Activated CD4-positive, alpha-beta T cell treated with anti-CD3 and anti-CD28 coated beads, Interleukin-2, amount 50 U/mL, for 1 hour (primary cell): Measurements from ENCODE around the gene ELK3.
A peak's percentile ranks its signal among the peaks of the same experiment; 100 is the strongest.

Experiments
- DNase-seq: peaks from one replicate; pipeline ENCODE4 v3.0.0-alpha.2; 2020

The ELK3 gene

DNA sequence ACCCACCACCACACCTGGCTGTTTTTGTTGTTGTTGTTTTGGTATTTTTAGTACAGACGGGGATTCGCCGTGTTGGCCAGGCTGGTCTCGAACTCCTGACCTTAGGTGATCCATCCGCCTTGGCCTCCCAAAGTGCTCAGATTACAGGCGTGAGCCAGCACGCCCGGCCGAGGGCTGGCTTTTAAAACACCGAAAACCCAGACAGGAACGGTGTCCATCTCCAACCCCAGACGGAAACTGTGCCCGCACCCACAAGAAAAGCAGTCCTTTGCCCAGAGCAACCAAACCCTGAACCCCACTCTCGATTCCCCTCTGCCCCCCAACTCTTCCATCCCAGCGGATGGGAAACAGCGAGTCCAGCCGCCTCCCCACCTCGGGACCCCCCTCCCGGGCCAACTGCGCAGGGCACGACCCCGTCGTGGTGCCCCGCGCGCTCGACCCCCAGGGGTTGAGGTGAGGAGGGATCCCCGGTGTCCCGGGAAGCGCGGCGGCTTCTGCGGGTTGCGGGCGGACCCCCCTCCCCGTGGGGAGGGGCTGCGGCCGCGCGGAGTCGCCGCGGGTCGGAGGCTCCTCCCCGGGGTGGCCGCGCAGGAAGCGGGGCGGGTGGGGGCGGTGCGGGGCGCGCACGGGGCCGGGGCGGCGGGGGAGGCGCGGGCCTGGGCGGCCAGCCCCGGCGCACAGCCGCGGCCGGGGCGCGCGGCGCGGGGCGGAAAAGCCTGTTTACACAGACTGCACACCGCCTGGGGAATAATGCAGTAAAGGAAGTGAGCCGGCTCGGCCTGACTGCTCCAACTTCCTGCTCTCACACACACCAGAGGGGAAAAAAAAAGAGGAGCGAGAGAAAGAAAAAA lies at the start of gene ELK3:
TSS of gene ELK3 (plus strand) at position 651 of the 851 bp plus-strand sequence.
- peak; percentile 65 for DNase-seq

DNA sequence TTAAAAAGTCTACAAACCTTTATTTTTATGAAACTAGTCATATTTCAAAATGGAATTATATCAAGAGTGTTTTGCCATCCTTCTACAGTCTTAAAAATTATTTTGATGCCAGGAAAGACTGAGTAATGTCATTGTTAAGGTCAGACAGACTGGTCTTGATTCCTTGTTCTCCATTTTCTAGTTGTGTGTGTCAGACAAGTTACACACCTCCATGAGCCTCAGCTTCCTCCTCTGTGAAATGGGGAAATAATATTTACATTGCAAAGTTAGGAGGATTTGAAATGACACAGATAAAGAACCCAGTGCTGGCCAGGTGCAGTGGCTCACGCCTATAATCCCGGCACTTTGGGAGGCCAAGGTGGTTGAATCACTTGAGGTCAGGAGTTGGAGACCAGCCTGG lies 47.4 kb upstream of the ELK3 start:
- DNase-seq = no peak

- no peak for DNase-seq
Observed at GRCh38 chr12:96150442-96150841, 43.7 kb upstream of the ELK3 start.

- no peak for DNase-seq
Observed at GRCh38 chr12:96152164-96152563, 42.0 kb upstream of the ELK3 start.

- no peak for DNase-seq
Observed at GRCh38 chr12:96153131-96153725, 40.9 kb upstream of the ELK3 start.

DNA sequence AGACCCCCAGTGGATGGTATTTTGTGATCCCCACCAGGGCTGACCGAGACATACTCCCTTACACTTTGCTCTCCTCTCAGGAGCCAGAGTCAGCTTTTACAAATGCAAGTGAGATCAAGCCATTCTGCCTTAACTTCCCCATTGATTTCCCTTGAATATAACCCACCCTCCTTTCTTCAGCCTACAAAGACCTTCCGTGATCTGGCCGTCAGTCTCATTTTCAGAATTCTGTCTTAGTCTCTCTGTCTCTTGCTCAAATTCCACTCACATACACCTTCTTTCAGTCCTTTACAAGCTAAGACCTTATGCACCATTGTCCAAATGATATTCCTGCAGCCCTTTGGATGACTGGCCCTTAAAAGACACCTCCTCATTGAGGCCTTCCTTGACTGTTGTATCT lies 39.0 kb upstream of the ELK3 start:
- no peak for DNase-seq

- DNase-seq = no peak
Observed at GRCh38 chr12:96155781-96156180, 38.4 kb upstream of the ELK3 start.

- DNase-seq = no peak
Observed at GRCh38 chr12:96156211-96156610, 38.0 kb upstream of the ELK3 start.

GRCh38 chr12:96157427-96157826 lies 36.7 kb upstream of the ELK3 start:
- no peak for DNase-seq

GRCh38 chr12:96164951-96165811 lies 29.0 kb upstream of the ELK3 start:
- no peak for DNase-seq

DNA sequence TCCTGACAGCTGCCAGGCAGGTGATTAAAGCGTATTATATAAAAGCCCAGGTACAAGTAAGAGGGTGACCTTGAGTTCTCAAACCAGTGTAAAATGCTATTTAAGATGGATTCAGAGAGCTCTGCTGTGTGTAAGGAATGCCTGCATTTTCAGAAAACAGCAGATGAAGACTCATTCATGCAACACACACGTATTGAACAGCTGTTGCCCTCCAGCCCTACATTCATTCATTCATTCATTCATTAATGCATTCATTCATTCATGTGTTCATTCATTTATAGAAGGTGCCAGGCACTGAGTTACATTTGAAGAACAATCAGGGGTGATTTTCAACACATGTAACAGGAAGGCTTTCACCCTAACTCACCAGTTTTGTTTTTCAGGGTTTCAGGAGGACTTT lies 27.4 kb upstream of the ELK3 start:
- no peak for DNase-seq

DNA sequence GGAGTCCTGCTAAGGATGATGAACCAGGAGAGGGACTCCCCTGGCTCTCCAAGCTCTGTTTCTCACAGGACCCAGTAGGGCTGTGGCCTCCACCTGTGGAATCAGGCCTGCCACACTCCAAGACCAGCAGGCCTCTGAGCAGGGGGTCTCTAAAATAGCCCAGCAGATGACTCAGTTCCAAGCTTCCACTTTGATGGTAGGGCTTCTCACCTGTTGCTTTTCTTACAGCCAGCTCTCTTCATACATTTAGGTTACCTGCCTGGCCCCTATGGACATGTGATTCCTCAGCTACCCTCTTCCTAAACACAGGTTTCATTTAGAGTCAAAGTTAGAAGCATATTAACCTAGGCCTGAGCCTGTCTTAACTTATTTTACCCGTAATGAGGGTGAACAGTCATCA lies 26.7 kb upstream of the ELK3 start:
- DNase-seq = no peak

GRCh38 chr12:96170328-96170727 lies 23.8 kb upstream of the ELK3 start:
- DNase-seq = no peak

- no peak for DNase-seq
Observed at GRCh38 chr12:96170762-96171161, 23.4 kb upstream of the ELK3 start.

DNA sequence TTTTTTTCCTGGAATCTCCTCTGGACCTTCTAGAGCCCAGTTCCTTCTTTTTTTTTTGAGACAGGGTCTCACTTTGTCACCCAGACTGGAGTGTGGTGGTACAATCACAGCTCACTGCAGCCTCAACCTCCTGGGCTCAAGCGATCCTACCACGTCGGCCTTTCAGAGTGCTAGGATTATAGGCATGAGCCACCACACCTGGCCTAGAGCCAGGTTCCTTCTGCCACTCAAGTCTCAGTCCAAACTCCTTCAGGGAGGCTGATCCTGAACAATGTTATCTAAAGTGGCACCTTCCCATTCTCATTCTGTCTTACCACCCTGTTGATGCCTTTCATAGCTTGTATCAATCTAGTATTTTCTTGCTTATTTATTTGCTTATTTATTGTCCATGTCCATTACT lies 22.3 kb upstream of the ELK3 start:
- no peak for DNase-seq

DNA sequence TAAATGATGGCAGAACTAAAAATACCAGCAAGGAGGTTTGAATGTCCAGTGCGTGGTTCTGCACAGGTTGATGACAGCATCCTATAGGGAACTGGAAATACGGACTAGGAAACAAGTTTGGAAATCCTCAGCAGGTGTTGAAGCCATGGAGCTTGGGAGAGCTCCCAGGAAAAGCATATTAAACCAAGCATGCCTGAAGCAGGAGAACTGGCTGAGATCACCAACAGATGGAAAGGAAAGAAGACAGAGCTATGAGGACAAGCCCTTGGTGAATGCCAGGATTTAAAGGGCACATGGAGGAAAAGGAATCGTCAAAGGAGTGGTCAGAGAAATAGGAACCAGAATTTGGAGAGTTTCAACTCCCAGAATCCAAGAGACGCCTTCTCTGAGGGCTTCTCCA lies 21.2 kb upstream of the ELK3 start:
- no peak for DNase-seq

DNA sequence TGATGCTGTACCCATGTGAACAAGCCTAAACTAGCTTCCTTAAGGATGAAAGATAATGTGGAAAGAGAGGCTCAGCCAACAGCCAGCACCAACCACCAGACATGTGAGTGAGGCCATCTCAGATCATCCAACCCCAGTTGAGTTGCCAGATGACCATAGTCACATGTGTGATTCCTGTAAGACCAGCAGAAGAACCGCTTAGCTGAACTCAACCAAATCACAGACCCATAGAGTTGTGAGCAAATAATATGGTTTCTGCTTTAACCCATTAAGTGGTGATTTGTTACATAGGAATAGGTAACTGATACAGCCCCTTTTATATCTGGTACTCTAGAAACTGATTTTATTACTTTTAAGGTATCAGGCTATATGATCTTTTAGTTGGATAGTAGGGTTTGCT lies 17.6 kb upstream of the ELK3 start:
- DNase-seq = no peak

GRCh38 chr12:96177013-96177412 lies 17.2 kb upstream of the ELK3 start:
- DNase-seq = peak; percentile 10

- no peak for DNase-seq
Observed at GRCh38 chr12:96183734-96184370, 10.3 kb upstream of the ELK3 start.

DNA sequence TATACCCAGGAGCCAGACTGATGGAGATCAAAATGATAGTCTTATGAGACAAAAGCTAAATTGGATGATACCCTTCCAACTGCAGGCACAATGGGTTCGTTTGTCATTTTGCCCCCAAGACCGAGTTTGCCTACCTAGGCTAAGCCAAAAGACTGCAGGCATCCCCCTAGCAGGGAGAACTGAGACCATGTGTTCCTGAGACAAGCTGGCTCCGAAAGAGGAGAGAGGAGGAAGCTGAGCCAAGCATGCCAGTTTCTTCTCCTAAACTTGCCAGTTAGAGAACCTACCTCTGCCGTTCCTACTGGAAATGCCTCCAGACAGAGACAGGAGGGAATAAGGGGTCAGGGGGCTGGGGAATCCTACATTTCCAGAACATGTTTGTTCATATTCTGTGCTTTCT lies 8.3 kb upstream of the ELK3 start:
- no peak for DNase-seq

GRCh38 chr12:96186607-96187301 lies 7.4 kb upstream of the ELK3 start:
- no peak for DNase-seq

- DNase-seq = no peak
Observed at GRCh38 chr12:96187956-96188355, 6.2 kb upstream of the ELK3 start.

DNA sequence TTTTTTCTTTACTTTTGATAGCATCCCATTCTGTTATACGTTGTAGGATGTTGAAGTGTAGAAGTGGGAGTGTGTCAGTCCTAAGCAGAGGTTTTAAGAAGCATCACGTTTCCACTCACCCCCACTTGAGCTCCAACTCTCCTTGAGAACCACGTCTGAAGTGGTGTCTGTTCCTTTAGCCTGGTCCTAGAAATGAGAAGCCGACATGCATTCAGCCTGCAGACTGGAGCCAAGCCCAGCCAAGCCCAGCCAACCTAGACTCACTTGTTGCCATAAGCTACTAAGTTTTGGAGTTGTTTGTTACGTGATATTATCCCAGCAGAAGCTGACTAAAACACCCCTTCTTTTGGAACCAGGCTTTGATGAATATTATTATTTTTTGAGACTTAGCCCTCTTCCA lies 4.4 kb upstream of the ELK3 start:
- no peak for DNase-seq
